Measurements from ENCODE around the gene ATXN2.
A peak's percentile ranks its signal among the peaks of the same experiment; 100 is the strongest.

The ATXN2 gene

GRCh38 chr12:111598637-111599452, at the start of gene ATXN2:
Gene ATXN2 (minus strand): TSS chr12:111599315. CDS start chr12:111599034, 281 bp downstream.
- H3K36me3 ChIP-seq, result peaks cover 2% of the 10 kb centered on the region
- no peaks in the 10 kb centered on the region for H3K27me3 ChIP-seq (ENCODE audit: insufficient read depth, low read depth, severe bottlenecking)
- peak within 1 kb of the TSS; percentile 96 for H3K4me3 ChIP-seq (ENCODE audit: low read depth, low read length)
- H3K27ac ChIP-seq, result peak within 1 kb of the TSS; percentile 98
- peak; percentile 63 for DNase-seq
- no peak for TF ChIP-seq CTCF (IDR thresholded peaks at IDR 0.05; ENCODE audit: low read depth, low read length)
- no peaks in the 10 kb centered on the region for H3K9me3 ChIP-seq (ENCODE audit: severe bottlenecking)

DNA sequence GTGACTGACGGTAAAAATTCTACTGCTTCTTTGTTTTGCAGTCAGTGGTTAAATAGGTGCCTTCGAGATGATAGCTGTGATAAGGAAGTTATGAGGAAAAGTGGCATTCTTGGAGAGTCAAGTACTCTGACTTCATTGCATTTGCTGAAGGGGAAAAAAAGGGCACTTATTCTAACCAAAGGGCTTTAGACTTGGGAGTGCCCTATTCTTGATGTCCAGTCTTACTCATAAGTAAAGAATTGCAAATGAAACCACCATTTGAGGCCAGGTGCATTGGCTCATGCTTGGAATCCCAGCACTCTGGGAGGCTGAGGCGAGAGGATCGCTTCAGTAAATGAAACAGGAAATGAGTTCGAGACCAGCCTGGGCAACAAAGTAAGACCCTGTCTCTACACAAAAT, 46.3 kb upstream of the ATXN2 start:
- Histone ChIP-seq H3K36me3 (peaks cover 57% of the 10 kb centered on the region), H3K27me3 (ENCODE audit: insufficient read depth, low read depth, severe bottlenecking) (no peaks in the 10 kb centered on the region), H3K4me3 (ENCODE audit: low read depth, low read length) (no peak overlapping the region), H3K27ac (no peak overlapping the region), H3K9me3 (ENCODE audit: severe bottlenecking) (no peaks in the 10 kb centered on the region)
- TF ChIP-seq CTCF (IDR thresholded peaks at IDR 0.05; ENCODE audit: low read depth, low read length), result no peak
- no peak for DNase-seq

GRCh38 chr12:111643427-111643826, 44.3 kb upstream of the ATXN2 start:
- peaks cover 43% of the 10 kb centered on the region for H3K36me3 ChIP-seq
- H3K27ac ChIP-seq, result no peak overlapping the region
- no peak for TF ChIP-seq CTCF (IDR thresholded peaks at IDR 0.05; ENCODE audit: low read depth, low read length)
- H3K27me3 ChIP-seq (ENCODE audit: insufficient read depth, low read depth, severe bottlenecking), result no peaks in the 10 kb centered on the region
- DNase-seq, result no peak
- H3K9me3 ChIP-seq (ENCODE audit: severe bottlenecking), result no peaks in the 10 kb centered on the region
- no peak overlapping the region for H3K4me3 ChIP-seq (ENCODE audit: low read depth, low read length)

DNA sequence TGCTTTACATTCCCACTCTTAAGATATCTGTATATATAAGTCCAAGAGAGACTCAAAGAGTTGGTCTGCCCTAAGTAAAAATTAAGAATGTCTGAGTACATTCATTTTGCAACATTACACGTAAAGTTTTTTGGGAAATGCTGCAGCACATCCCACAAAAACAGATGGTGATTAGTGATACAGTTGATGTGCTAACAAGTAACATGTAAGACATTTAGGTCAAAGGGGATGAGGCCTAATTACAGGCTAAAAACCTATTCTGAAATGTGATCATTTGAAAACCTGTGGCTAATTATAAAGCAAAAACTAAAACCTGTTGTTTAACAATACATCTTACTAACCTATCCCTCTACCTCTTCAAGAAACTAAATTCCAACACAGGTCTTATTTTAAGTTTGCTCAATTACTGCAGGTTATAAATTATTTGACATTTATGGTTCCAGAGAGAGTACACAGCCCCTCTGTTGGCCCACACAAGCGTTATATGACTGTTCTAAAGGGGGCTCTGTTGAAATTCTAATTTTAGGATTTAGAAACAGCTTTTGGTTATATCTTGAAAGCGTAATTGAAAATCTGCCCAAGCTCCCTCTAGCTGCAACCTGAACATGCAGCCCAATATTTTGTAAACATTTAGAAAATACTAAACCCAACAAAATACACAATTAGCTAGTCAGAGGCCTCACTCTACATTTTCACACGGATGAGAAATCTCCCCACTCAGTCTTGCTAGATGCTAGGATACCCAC, 43.7 kb upstream of the ATXN2 start:
- H3K36me3 ChIP-seq, result peaks cover 43% of the 10 kb centered on the region

DNA sequence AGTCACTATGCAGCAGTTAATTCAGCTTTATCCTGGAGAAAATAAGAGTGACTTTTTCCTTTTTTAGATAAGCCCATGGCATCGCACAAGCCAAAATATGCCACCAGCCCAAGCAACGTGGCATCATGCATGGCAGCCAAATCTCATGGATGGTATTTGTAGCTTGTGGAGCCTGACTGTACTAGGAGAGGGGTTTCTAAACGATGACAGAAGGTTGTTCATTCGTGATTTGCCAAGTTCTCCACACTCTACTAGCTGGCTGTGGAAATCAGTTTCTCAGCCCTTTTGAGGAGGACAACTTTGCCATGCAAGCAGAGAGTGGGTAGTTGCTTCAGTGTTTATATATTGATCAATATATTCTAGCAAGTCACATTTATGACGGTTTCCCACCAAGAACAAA, 41.4 kb upstream of the ATXN2 start:
- no peak for TF ChIP-seq CTCF (IDR thresholded peaks at IDR 0.05; ENCODE audit: low read depth, low read length)
- Histone ChIP-seq H3K36me3 (peaks cover 25% of the 10 kb centered on the region), H3K27me3 (ENCODE audit: insufficient read depth, low read depth, severe bottlenecking) (no peaks in the 10 kb centered on the region)

More for the DNA sequence above, 43.7 kb upstream of the ATXN2 start:
- Histone ChIP-seq H3K27me3 (ENCODE audit: insufficient read depth, low read depth, severe bottlenecking) (no peaks in the 10 kb centered on the region), H3K27ac (no peak overlapping the region), H3K4me3 (ENCODE audit: low read depth, low read length) (no peak overlapping the region), H3K9me3 (ENCODE audit: severe bottlenecking) (no peaks in the 10 kb centered on the region)
- no peak for TF ChIP-seq CTCF (IDR thresholded peaks at IDR 0.05; ENCODE audit: low read depth, low read length)
- no peak for DNase-seq

More for the DNA sequence above, 41.4 kb upstream of the ATXN2 start:
- H3K27ac ChIP-seq, result no peak overlapping the region
- H3K9me3 ChIP-seq (ENCODE audit: severe bottlenecking), result no peaks in the 10 kb centered on the region
- no peak overlapping the region for H3K4me3 ChIP-seq (ENCODE audit: low read depth, low read length)
- no peak for DNase-seq
